WERI-Rb-1 (cell line): ENCODE data around the gene NDUFA9.
A peak's percentile ranks its signal among the peaks of the same experiment; 100 is the strongest.

Source experiments
- DNase-seq: peaks from one replicate; pipeline ENCODE4 v3.0.0-alpha.2; 2020
- H3K27ac ChIP-seq: fragments of 250-450 bp; sonication (Bioruptor Pico); 2 replicates; pipeline ENCODE4 v1.5.1; 2020; ENCODE audit warnings: mild to moderate bottlenecking, moderate library complexity
- H3K27me3 ChIP-seq: fragments of 250-450 bp; sonication (Bioruptor Pico); 2 replicates; pipeline ENCODE4 v1.5.1; 2021; ENCODE audit warnings: mild to moderate bottlenecking, low read depth, moderate library complexity; ENCODE audit not compliant: insufficient read depth, severe bottlenecking
- H3K36me3 ChIP-seq: fragments of 250-450 bp; sonication (Bioruptor Pico); 2 replicates; pipeline ENCODE4 v1.5.1; 2020; ENCODE audit warnings: mild to moderate bottlenecking, moderate library complexity
- H3K4me3 ChIP-seq: 2 replicates; pipeline ENCODE4 v1.5.1; 2011; ENCODE audit warnings: low read depth, mild to moderate bottlenecking, control low read depth, low read length
- H3K9me3 ChIP-seq: fragments of 250-450 bp; sonication (Bioruptor Pico); 2 replicates; pipeline ENCODE4 v1.5.1; 2021; ENCODE audit warnings: mild to moderate bottlenecking, moderate library complexity; ENCODE audit not compliant: severe bottlenecking
- CTCF ChIP-seq: IDR thresholded peaks from 2 replicates; pipeline ENCODE4 v1.5.1; 2011; ENCODE audit warnings: low read depth, mild to moderate bottlenecking, control low read depth, inconsistent platforms, low read length

The NDUFA9 gene

GRCh38 chr12:4609071-4609470 lies 39.8 kb upstream of the NDUFA9 start:
- Histone ChIP-seq H3K36me3 (peaks cover 16% of the 10 kb centered on the region), H3K9me3 (no peaks in the 10 kb centered on the region), H3K27me3 (no peaks in the 10 kb centered on the region), H3K27ac (no peak overlapping the region), H3K4me3 (no peak overlapping the region)
- TF ChIP-seq CTCF = no peak
- DNase-seq = no peak

DNA sequence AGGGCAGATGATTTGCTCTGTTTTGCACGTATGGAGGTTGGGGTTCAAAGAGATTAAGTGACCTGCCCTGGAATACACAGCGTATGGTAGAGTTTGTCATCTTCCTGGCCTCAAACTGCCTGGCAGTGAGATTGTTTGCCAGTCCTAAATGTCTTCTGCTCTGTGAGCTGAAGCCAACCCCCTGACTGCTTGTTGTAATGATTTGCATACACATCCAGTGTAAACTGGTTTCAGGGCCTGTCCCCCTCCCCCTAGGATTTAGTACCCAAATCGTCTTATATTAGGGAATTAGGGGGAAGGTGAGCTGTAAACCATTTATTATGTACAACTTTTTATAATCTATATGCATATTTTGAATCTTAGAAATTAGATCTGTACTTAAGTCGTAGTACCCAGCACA lies 38.4 kb upstream of the NDUFA9 start:
- Histone ChIP-seq H3K36me3 (peaks cover 18% of the 10 kb centered on the region), H3K27me3 (no peaks in the 10 kb centered on the region), H3K9me3 (no peaks in the 10 kb centered on the region), H3K4me3 (no peak overlapping the region), H3K27ac (peak overlapping the region; percentile 69)
- DNase-seq = peak; percentile 66
- no peak for TF ChIP-seq CTCF

- Histone ChIP-seq H3K4me3 (no peak overlapping the region), H3K36me3 (peaks cover 18% of the 10 kb centered on the region), H3K27me3 (no peaks in the 10 kb centered on the region), H3K9me3 (no peaks in the 10 kb centered on the region), H3K27ac (no peak overlapping the region)
- TF ChIP-seq CTCF = no peak
- no peak for DNase-seq
Measured at GRCh38 chr12:4615667-4616066, 33.2 kb upstream of the NDUFA9 start.

GRCh38 chr12:4621511-4621910 lies 27.4 kb upstream of the NDUFA9 start:
- H3K4me3 ChIP-seq = no peak overlapping the region
- no peak overlapping the region for H3K27ac ChIP-seq
- no peaks in the 10 kb centered on the region for H3K9me3 ChIP-seq
- no peak for DNase-seq
- H3K27me3 ChIP-seq = no peaks in the 10 kb centered on the region
- TF ChIP-seq CTCF = no peak
- H3K36me3 ChIP-seq = no peaks in the 10 kb centered on the region

DNA sequence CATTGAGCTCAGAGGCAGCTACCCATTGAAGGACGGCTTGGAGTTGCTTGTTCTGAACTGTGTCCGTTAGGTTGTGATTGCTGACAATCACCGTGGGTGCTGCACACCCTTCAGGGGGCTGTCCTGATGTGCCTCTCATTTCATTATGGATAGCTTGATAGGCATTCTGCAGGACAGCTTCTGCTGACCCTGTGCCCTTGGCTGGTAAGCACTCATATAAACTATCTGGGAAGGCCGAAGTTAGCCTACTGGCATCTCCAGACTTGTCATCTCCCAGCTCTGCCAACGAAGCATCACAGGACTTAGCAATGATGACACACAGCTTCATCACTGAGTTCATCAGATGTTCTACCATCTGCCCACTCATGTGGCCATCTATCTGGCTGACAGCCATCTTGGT lies 22.4 kb upstream of the NDUFA9 start:
- Histone ChIP-seq H3K9me3 (no peaks in the 10 kb centered on the region), H3K27ac (no peak overlapping the region), H3K27me3 (no peaks in the 10 kb centered on the region), H3K36me3 (no peaks in the 10 kb centered on the region), H3K4me3 (no peak overlapping the region)
- no peak for TF ChIP-seq CTCF
- no peak for DNase-seq

DNA sequence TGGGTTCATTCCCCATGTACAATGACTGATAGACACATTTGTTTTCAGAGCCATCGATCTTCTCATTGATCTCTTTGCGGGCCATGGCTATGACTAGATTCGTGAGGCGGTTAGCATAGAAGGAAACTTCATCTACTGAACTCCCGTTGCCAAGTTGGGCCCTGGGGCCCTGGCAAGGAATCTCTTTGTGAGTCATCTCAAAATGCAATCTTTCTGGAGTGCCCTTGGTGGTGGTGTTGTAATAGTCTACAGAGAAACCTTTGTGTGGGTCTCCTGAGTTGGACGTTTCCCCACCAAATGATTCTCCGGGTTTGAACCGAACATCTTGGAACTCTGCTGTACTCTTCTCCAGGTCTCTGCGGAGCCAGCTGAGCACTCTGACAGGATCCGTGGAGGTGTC lies 20.5 kb upstream of the NDUFA9 start:
- H3K27me3 ChIP-seq = no peaks in the 10 kb centered on the region

More for the DNA sequence above, 20.5 kb upstream of the NDUFA9 start:
- Histone ChIP-seq H3K9me3 (no peaks in the 10 kb centered on the region), H3K4me3 (no peak overlapping the region), H3K36me3 (no peaks in the 10 kb centered on the region), H3K27ac (no peak overlapping the region)
- no peak for DNase-seq
- no peak for TF ChIP-seq CTCF
